GM23248 (cell line): ENCODE results near the gene SMPX.

Experiments used
- EZH2 ChIP-seq: fragments of 200-600 bp; sonication (generic); IDR thresholded peaks from 2 replicates; pipeline ENCODE4 v1.6.1; 2018; ENCODE audit warnings: antibody characterized with exemption, mild to moderate bottlenecking; ENCODE audit not compliant: insufficient read depth, poor library complexity, severe bottlenecking
- EZH2phosphoT487 ChIP-seq: fragments of 200-600 bp; sonication (generic); IDR thresholded peaks from 2 replicates; pipeline ENCODE4 v1.6.1; 2018; ENCODE audit warnings: antibody characterized with exemption, moderate library complexity, mild to moderate bottlenecking, low read depth; ENCODE audit not compliant: insufficient read depth

GRCh38 chrX:21702725-21703124 is 55.2 kb downstream of the SMPX start:
- no peak for TF ChIP-seq EZH2
- TF ChIP-seq EZH2phosphoT487 = no peak
